ENCODE data around the gene NR0B2. TPM values are rescaled to one million over a fixed set of nuclear protein-coding genes. Genes with fewer than 3 reads are reported as not detected.
A peak's percentile ranks its signal among the peaks of the same experiment; 100 is the strongest.

Gene NR0B2
- total RNA-seq, 1 experiment from 2014 or later: not detected

DNA sequence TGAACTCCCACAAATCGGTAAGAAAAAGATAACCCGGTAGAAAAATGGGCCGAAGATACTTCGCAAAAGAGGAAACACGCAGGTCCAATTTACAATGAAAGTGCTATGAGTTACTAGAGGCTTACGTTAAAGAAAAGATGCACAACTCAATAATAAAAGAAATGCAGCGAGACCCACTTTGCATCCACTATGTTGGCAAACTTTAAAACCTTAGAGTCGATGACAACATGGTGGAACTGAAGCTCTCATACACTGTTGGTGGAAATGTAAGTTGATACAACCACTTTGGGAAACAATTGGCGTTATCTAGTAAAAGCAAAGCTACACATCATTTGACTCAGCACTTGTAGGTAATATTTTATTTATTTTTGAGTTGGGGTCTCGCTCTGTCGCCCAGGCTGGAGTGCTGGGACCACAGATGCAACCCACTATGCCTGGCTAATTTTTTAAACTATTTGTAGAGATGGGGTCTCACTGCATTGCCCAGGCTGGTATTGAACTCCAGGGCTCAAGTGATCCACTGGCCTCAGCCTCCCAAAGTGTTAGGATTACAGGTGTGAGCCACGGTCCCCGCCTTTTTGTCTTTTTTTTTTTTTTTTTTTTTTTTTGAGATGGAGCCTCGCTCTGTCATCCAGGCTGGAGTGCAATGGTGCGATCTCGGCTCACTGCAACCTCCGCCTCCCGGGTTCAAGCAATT lies 12.8 kb downstream of the NR0B2 start:
- Histone ChIP-seq H3K36me3 (ENCODE audit: low read depth) (no peaks in the 10 kb centered on the region), H3K79me2 (ENCODE audit: low read depth) (peaks cover 22% of the 10 kb centered on the region), H2AFZ (peak overlapping the region; percentile 91), H3K4me3 (peak overlapping the region; percentile 88; the same call in 1 of the 2 replicates), H3K4me1 (replicated peaks; ENCODE audit: insufficient read depth) (peaks cover 15% of the 10 kb centered on the region; the same call in 1 of the 2 replicates), H3K27me3 (ENCODE audit: insufficient read depth, low read depth) (no peaks in the 10 kb centered on the region), H3K4me2 (peak overlapping the region; percentile 84), H3K27ac (peak overlapping the region; percentile 81; the same call in 1 of the 2 replicates), H4K20me1 (ENCODE audit: insufficient read depth) (no peaks in the 10 kb centered on the region), H3F3A (ENCODE audit: insufficient read depth, low read depth) (peaks cover 13% of the 10 kb centered on the region; the same call in 1 of the 2 replicates), H3K9me3 (ENCODE audit: insufficient read depth, low read depth) (no peaks in the 10 kb centered on the region), H3K9me2 (ENCODE audit: insufficient read depth) (no peaks in the 10 kb centered on the region)
- ChIA-PET CTCF (interaction anchor here (0.6 kb wide), 1 partner anchor 303 kb away, joined by 3 read pairs; no protein-coding TSS in a partner anchor), POLR2A (ENCODE audit: unreplicated experiment) (interaction anchor here (0.7 to 1.1 kb wide), 4 partner anchors 11 to 209 kb away, joined by 3 to 8 read pairs (median 5); partner anchors contain the start of gene GPN2)
- TF ChIP-seq EZH2 (IDR thresholded peaks at IDR 0.05; ENCODE audit: low read depth): no peak
- TF ChIP-seq, protein P1, sequence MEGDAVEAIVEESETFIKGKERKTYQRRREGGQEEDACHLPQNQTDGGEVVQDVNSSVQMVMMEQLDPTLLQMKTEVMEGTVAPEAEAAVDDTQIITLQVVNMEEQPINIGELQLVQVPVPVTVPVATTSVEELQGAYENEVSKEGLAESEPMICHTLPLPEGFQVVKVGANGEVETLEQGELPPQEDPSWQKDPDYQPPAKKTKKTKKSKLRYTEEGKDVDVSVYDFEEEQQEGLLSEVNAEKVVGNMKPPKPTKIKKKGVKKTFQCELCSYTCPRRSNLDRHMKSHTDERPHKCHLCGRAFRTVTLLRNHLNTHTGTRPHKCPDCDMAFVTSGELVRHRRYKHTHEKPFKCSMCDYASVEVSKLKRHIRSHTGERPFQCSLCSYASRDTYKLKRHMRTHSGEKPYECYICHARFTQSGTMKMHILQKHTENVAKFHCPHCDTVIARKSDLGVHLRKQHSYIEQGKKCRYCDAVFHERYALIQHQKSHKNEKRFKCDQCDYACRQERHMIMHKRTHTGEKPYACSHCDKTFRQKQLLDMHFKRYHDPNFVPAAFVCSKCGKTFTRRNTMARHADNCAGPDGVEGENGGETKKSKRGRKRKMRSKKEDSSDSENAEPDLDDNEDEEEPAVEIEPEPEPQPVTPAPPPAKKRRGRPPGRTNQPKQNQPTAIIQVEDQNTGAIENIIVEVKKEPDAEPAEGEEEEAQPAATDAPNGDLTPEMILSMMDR (conservative IDR thresholded peaks at IDR 0.05): no peak
- no peak for DNase-seq
- BruUV-seq (replicated peaks): TSS peak; percentile 82
- intact Hi-C loops (cut with micrococcal nuclease; ENCODE audit: unreplicated experiment): loop anchor here (2.0 kb wide), 1 partner anchor 20 kb away; the partner anchor contains the start of gene NUDC

DNA sequence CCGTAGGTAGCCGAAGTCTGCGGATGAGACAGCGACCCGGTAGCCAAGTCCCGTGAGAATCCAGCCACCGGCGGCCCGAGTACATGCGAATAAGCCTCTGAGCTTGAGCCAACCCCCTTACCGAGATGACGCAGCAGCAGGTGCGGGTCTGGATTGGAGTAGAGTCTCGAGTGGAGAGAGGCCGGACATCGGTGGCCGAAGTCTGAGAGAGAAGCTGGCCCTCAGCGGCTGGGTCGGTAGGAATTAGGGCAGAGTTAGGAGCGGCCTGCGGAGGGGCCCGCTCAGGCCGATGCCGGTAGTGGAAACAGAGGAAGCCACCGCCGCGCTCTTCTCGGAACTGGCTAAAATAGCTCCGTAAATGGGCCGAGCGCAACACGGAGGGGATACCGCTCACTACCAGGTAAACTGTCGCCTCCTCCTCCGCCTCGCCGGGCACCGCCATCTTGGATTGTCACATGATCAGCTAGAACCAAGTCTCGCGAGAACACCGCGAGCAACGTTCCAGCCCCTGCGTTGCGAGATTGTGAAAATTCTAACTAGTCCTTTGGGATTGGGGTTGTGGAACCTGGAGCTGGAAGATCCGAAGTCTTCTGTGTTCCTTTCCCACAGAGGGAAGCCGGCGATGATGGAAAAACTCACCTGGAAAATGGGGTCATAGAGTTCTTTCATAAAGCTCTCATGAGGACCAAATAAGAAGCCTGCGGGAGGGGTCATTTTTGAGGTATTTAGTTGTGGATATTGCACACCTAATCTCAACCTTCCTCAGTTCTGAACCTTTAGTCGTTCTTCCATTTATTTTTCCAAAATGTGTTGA lies 13.6 kb downstream of the NR0B2 start, which contains the start of gene GPATCH3:
Gene GPATCH3 (minus strand): TSS at position 467 of the 814 bp plus-strand sequence. CDS start 25 bp downstream, at position 442.
- no peaks in the 10 kb centered on the region for H4K20me1 ChIP-seq (ENCODE audit: insufficient read depth)
- CTCF ChIA-PET: interaction anchor here (0.6 kb wide), 1 partner anchor 302 kb away, joined by 3 read pairs; no protein-coding TSS in a partner anchor
- POLR2A ChIA-PET (ENCODE audit: unreplicated experiment): interaction anchor here (0.5 to 1.1 kb wide), 7 partner anchors 10 to 774 kb away, joined by 3 to 9 read pairs (median 5); partner anchors contain the start of genes GPN2 and ZDHHC18
- peaks cover 13% of the 10 kb centered on the region; the same call in 1 of the 2 replicates for H3F3A ChIP-seq (ENCODE audit: insufficient read depth, low read depth)
- H3K9me3 ChIP-seq (ENCODE audit: insufficient read depth, low read depth): no peaks in the 10 kb centered on the region
- no peaks in the 10 kb centered on the region for H3K27me3 ChIP-seq (ENCODE audit: insufficient read depth, low read depth)
- BruUV-seq (replicated peaks): no TSS peak
- H3K79me2 ChIP-seq (ENCODE audit: low read depth): peaks cover 22% of the 10 kb centered on the region
- H3K4me3 ChIP-seq: peak within 1 kb of the TSS; percentile 88
- TF ChIP-seq, protein P1 (conservative IDR thresholded peaks at IDR 0.05): no peak
- no peak for TF ChIP-seq EZH2 (IDR thresholded peaks at IDR 0.05; ENCODE audit: low read depth)
- H3K4me2 ChIP-seq: peak within 1 kb of the TSS; percentile 84
- H3K9me2 ChIP-seq (ENCODE audit: insufficient read depth): no peaks in the 10 kb centered on the region
- intact Hi-C loops (cut with micrococcal nuclease; ENCODE audit: unreplicated experiment): loop anchor here (2.0 kb wide), 1 partner anchor 21 kb away; the partner anchor contains the start of gene NUDC
- no peaks in the 10 kb centered on the region for H3K36me3 ChIP-seq (ENCODE audit: low read depth)
- peaks cover 15% of the 10 kb centered on the region; the same call in 1 of the 2 replicates for H3K4me1 ChIP-seq (replicated peaks; ENCODE audit: insufficient read depth)
- peak within 1 kb of the TSS; percentile 91 for H2AFZ ChIP-seq
- DNase-seq: peak; percentile 70 to 83
- H3K27ac ChIP-seq: peak within 1 kb of the TSS; percentile 81

DNA sequence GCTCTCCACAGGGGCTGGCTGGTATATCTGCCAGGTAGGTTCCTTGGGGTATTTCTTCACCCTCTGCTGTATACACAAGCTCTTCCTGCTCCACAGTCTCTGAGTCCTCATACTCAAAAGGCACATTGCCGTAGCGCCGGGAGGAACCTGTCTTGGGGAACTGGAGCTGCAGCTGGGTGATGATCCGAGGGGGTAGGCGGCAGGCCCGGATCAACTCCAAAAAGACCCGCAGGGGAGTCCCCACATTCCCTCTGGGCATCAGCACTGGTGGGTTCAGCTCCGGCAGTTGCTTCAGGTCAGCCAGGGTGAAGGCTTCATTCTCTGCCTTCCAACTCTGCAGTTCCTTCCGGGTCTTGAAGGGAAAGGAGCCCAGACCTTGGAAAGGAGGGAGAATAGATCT lies 16.4 kb downstream of the NR0B2 start:
- no TSS peak for BruUV-seq (replicated peaks)
- no peak for DNase-seq
- H3K9me3 ChIP-seq (ENCODE audit: insufficient read depth, low read depth): no peaks in the 10 kb centered on the region
- H3K4me2 ChIP-seq: no peak overlapping the region
- no peak overlapping the region for H3K27ac ChIP-seq
- H4K20me1 ChIP-seq (ENCODE audit: insufficient read depth): no peaks in the 10 kb centered on the region
- H3K79me2 ChIP-seq (ENCODE audit: low read depth): peaks cover 22% of the 10 kb centered on the region
- H3K4me3 ChIP-seq: no peak overlapping the region
- ChIA-PET CTCF (interaction anchor here (0.7 kb wide), 1 partner anchor 773 kb away, joined by 4 read pairs; no protein-coding TSS in a partner anchor), POLR2A (ENCODE audit: unreplicated experiment) (no interaction called here)
- H3K27me3 ChIP-seq (ENCODE audit: insufficient read depth, low read depth): no peaks in the 10 kb centered on the region
- no peak overlapping the region for H2AFZ ChIP-seq
- intact Hi-C loops (cut with micrococcal nuclease; ENCODE audit: unreplicated experiment): no loop called here
- no peaks in the 10 kb centered on the region for H3K36me3 ChIP-seq (ENCODE audit: low read depth)
- TF ChIP-seq, protein P1 (conservative IDR thresholded peaks at IDR 0.05): no peak
- TF ChIP-seq EZH2 (IDR thresholded peaks at IDR 0.05; ENCODE audit: low read depth): no peak
- H3K4me1 ChIP-seq (replicated peaks; ENCODE audit: insufficient read depth): peaks cover 15% of the 10 kb centered on the region; the same call in 1 of the 2 replicates
- no peaks in the 10 kb centered on the region for H3K9me2 ChIP-seq (ENCODE audit: insufficient read depth)
- peaks cover 13% of the 10 kb centered on the region; the same call in 1 of the 2 replicates for H3F3A ChIP-seq (ENCODE audit: insufficient read depth, low read depth)

Measured in PC-9 (cell line).